GM19035 (cell line): Measurements from ENCODE around the gene ZNF599.

Experiments used
- ATAC-seq: cut with Tn5 transposase; IDR thresholded peaks from one replicate; pipeline ENCODE4 v1.9.1; 2021; ENCODE audit not compliant: unreplicated experiment

Gene ZNF599

DNA sequence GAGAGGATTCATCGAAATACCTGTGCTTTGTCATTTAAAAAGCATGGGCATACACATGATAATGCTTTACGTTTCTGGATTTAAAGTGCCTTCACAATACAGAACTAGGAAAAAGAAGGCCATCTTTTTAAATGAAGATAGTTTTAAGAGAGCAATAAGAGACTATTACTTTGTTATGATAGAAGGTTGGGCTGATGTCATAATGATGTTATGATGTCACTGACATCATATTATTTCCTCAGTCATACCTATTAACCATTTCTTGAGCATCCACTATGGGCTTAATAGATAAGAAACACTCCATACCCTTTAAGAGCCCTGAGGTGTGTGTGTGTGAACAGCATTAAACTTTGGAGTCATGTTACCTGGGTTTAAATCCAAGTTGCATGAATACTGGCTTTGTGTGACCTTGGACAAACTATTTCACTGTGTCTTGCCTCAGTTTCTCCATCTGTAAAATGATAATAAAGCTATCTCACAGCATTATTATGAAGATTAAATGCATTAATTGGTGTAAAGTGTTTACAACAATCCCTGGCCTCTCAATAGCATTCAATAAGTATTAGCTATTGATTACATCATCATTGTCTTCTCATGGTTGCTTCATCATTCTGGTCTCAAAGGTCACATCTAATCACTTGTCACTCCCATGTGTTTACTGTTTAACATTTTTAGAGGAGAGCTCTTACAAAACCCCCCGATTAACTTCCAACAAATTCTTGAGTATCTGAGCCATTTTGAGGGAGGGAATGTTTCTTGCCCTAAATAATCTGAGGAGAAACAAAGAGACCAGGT lies 27.9 kb downstream of the ZNF599 start:
- ATAC-seq = no peak

DNA sequence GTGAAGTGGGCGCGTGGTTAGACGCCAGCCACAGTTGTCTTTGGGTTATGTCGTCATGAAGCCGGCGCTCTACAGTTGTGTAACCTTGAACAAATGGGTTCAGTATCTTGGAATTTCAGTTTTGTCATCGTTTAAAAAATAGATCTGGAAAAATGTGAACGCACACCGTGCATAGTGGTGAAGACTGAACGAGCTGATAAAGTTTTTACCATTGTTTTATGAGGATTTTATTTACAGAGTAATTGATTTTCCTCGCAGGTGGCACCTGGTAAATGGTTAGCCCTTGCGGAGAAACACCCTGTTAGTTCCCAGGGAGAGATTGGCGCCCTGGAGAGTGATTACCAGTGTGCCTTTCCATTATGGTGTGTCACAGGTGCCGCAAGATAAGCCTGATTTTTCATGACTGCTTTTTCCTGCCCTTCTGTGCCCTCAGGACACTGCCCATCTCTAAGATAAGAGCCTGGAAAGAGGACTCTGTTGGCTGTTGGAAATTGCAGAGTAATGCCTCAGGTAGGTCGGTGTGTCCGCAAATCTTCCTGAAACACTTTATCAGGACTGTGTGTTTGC lies 38.4 kb downstream of the ZNF599 start:
- no peak for ATAC-seq

DNA sequence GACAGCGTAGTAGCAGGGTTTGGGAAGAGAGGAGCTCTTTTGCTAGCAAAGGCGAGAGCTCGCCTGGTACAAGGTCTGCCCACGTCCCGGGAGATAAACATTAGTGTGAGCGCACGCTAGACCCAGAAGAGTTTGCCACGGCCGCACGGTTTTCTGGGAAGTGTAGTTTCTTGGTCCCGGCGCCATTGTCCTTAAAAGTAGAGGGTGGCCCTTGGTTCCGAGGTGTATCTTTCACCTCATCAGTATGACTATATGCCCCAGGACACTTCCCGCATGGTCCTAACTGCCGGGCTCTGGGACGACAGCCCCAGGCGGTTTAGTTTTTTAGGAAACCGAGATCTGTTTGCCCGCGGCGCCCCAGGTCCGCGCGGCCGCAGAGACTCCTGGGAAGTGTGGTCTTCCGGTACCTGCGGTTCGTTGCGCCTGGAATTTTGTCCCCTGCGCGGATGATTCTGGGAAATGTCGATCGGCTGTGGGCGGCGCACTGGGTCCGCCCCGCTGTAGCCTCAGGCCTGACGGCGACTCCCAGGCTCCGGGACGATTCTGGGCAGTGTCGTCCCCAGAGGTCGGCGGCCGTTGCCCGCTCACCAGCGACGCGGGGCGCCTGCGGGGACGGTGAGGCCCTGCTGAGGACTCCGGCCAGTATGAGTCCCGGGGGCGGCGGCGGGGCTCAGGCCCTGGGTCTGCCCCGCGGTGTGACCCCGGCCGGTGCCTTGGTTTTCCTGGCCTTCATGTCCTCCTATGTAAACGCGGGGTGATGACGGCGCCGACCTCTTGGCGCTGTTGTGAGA lies 39.1 kb downstream of the ZNF599 start, which contains the start of gene ZNF181:
Gene ZNF181, plus strand, starts transcription at position 498 of the 791 bp plus-strand sequence. CDS start 795 bp downstream, outside the sequence.
- ATAC-seq = peak; percentile 81

DNA sequence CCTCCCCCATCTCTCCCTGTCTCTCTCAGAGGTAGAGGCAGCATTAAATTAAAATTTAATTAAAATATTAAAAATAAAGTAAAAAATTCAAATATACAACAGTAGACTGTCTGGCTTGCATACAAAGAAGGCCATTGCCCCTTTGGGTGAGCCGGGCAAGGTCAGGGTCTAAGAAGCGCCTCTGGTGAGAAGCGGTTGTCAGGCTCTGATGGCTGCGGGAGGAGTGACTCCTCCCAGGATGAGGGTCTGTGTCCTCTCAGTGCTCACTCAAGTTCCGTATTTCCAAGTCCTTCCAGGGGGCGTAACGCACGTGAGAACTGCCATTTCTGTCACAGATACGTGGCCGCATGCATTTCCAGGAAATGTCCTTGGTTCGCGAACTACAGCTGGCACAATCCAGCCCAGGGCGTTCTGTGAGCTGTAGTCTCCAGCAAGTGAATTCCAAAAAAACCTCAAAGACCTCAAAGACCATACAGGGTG lies 39.7 kb downstream of the ZNF599 start:
- peak; percentile 21 for ATAC-seq

DNA sequence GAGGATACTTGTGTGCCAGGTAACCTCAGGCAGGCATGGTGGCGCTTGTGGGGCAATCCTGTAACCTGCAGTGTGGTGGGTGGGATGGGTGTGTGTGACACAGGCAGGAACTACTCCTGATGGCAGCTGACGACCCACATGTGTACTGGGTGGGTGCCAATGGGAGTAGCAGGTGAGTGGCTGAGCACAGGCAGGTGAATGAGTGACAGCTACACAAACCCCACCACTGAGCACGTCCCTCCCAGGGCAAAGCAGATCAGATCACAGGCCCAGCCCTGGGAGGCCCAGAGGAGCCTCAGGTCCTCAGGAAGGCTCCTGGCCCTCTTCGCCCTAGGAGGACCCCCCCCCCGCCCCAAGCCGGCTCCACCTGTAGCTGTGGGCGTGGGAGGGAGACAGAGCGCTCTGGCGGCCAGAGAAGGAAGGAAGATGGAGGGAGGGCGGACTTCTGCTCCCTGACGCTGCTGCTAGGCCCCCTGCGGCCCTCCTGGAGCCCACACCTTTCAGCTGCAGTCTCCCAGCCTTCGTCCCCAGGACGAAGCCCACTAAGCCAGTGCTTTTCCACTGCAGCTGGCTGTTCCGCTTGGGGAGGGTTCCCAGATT lies 40.3 kb downstream of the ZNF599 start:
- ATAC-seq = no peak

DNA sequence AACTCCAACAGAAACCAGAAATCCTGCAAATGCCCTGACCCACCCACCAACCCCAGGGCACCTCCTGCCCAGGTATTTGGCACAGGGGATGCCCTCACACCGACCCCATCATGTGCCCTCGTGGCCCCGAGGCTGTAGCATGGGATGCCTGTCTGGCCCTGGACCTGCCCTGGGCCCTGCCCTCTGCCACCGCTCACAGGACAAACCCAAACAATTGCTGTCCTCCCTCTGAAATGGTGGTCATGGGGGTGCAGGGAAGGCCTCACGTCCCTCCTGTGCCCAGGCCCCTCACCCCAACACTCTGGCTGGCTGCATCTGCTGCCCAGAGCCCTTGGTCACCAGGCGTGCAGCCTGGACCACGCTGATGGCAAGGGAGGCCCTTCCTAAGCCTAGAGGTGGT lies 41.1 kb downstream of the ZNF599 start:
- ATAC-seq = no peak

DNA sequence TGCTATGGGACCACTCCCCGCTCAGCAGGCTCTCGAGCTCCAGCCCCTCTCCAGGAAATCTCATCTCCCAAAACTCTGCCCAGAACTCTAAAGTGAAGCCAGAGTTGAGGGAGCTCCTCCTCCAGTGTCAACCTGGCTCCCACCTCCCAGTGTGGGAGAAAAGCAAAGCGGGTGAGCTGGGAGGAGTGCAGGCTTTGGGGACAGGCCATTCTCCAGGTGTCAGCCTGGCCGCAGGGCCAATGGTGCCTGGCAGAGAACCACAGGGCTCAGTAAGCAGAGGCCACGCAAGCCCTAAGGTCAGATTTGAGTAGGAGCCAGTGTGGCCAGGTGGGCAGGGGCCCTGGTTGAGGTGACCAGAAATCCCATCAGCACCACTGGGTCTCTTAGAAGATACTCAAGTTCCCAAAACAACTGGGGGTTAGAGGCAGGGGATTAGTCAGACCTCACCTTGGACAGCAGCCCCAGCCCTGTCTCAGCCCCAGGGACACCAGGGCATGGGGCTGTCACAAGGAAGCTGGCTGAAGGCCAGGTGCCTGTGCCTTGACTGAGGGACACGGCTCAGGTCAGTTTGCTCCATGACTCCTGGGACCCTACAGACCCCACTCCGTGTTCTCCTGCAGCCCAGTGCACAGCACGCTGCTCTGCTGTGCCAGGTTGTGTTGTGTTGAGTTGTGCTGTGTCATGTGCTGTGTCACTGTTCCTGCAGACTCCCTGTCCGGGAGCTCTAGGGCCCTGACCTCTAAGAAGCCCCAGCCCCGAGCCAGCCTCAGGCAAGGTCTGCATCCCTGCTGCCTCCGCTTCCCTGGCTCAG lies 41.8 kb downstream of the ZNF599 start:
- no peak for ATAC-seq

DNA sequence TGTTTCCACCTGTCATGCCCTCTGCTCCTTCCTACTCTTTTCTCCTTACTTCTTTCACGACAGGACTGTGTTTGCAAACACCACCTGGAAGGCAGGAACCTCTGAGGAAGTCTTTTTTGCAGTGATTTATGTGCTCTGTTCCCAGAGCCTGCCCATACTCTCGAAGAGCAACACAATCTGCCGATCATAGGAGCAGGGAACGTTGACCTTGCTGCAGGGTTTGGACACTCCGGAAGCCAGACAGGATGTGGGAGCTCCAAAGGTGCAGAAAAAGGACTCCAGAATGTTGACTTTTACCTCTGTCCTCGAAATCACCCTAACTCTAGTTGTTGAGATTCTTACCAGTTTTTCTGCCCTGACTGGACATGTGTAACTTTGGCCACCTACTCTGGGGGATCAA lies 47.6 kb downstream of the ZNF599 start:
- no peak for ATAC-seq

DNA sequence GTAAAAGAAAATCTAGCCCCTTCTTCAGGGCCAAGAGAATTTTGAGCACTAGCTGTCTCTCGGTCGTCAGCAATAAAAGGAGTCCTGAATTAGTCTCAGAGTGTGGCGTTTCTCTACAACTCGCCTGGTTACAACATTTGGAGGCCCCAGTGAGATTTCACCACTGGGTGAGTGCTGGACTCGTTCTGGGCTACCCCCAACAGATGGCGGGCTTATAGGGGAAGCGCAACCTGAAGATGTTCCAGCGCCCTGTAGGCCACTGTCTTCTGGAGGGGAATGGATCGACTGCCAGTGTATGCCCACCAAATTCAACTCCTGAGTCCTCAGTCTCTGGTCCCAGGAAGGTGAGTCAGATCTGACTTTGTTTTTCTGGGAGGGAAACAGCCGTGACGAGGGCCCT lies 50.7 kb downstream of the ZNF599 start:
- ATAC-seq = no peak

DNA sequence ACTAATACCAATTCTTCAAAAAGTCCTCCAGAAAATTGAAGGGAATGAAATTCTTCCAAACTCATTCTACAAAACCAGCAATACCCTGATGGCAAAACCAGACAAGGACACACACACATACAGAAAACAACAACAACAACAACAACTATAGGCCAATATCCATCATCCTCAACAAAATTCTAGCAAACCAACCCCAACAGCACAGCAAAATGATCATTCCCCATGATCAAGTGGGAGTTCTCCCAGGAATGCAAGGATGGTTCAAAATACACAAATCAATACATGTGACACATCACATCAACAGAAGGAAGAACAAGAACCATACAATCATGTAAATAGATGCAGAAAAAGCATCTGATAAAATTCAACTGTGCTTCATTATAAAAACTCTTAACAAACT lies 57.7 kb downstream of the ZNF599 start:
- ATAC-seq = no peak

DNA sequence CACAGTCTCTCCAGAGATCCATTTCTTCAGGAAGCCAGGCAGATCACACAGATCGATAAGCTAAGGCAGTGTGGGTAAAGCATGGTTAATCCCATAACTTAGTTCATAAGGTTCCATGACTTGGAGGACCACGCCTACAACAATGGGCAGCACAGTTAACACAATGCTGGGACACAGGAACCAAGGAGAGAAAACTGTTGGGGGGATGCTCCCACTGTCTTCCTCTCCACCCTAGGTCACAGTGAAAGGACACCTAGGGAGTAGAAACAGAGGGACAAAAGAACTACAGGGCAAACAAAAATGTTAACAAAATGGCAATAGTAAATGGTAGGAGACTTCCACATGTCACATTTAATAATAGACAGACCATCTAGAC lies 59.8 kb downstream of the ZNF599 start:
- ATAC-seq = no peak

DNA sequence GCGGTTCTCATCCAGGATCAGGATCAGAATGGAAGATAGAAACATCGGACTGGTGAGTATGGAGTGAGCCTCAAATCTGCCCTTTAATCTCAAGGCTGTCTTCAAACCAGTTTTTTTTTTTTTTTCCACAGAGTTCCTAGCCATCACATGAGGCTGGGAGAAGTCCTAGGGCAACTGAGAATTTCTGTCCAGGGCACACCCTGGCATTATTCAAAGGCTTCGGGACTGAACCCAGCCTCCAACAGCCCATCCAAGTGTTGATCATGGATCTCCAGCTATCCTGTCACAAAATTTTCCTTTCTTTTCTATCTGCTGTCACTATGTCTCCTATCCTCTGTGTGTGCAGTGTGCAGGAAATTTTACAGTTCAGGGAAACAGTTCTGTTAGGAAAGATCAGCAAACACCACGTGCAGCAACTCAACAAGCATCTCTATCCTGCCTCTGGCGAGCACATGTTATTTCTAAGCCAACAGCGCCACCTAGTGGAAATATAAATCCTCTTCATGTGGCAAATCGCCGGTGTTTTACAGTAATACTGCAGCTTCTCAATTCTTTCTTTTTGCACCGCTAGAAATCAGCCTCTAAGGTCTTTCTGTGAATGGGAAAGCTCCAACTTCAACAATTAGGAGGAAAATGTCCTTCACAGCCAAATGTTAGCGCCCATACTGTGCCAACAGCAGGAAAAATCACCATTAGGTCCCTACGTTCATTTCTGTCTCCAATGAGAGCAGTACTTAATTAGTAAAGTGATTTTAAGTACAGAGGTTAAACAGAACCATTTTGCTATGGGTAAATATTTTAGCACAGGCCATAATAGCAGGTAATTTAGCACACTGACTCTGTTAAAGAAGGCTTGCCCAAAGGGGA lies 60.4 kb downstream of the ZNF599 start:
- ATAC-seq = no peak

DNA sequence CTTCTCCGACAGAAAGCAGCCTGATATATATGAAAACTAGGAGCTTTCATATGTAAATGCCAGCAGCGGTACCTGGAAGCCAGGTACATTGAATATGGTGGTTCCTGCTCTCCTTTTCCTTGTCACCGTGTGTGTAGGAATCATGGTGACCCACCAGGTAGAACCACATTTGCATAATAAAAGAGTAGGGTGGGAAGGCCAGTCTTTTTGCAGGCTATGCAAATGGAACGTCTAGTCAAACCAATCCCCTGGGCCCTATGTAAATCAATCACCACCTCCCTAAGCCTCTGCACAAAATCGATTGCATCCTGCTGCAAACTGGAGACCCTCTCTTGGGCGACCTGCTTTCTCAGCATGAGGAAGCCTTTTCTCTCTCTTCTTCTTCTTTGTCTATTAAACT lies 61.1 kb downstream of the ZNF599 start:
- ATAC-seq = no peak
